ENCODE results near the gene TENM3.

GRCh38 chr4:182318256-182318655, 75.1 kb downstream of the TENM3 start:
- TF ChIP-seq CTCF (IDR thresholded peaks at IDR 0.05) (no peak), POLR2A (IDR thresholded peaks at IDR 0.05) (no peak)

All from lower leg skin (tissue), 3 donors.